ENCODE data around the gene HOTAIR.

HOTAIR gene

DNA sequence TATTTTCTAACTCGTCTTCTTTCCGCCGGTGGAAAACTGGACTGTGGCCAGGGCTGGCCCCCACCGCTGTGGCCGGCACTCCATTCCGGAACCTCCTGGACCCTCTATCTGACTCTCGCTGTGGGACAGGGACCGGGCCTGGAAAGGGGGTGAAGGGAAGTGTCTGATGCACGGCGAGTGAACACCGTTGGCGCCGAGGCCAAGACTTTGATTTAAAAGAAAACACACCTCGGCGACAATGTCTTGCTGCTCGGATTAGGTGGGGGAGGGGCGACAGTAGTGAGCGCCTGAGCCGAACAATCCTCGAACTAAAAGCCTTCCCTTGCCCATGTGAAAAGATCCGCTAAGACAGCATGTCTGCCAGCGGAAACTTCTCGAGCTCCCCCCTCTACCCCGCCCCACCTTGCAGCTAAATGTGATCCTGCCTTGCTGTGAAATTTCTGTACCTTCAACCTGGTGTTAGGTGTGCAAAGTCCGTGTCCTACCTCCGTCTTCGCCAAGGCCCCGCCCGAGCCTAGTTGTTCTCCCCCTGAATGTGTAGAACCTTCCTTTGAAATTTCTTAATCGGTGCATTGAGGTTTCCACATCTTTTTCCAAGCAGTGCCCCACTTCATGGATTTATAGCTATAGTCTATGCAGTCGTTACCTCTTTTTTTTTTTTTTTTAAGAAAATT lies 862 bp upstream of the HOTAIR start:
- DNase-seq (ENCODE audit: low spot score), result no peak

DNA sequence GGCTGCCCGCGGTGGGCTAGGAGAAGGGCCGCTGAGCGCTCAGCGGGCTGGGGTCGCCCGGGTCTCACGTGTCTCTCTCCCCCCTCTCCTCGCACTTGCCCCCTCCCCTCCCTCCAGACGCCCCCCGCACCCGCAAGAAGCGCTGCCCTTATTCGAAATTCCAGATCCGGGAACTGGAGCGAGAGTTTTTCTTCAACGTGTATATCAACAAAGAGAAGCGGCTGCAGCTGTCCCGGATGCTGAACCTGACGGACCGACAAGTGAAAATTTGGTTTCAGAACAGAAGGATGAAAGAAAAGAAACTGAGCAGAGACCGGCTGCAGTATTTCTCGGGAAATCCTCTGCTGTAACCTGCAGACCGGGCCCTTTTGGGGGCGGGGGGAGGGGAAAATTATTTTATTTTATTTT lies 314 bp upstream of the HOTAIR start:
- DNase-seq (ENCODE audit: low spot score), result no peak

DNA sequence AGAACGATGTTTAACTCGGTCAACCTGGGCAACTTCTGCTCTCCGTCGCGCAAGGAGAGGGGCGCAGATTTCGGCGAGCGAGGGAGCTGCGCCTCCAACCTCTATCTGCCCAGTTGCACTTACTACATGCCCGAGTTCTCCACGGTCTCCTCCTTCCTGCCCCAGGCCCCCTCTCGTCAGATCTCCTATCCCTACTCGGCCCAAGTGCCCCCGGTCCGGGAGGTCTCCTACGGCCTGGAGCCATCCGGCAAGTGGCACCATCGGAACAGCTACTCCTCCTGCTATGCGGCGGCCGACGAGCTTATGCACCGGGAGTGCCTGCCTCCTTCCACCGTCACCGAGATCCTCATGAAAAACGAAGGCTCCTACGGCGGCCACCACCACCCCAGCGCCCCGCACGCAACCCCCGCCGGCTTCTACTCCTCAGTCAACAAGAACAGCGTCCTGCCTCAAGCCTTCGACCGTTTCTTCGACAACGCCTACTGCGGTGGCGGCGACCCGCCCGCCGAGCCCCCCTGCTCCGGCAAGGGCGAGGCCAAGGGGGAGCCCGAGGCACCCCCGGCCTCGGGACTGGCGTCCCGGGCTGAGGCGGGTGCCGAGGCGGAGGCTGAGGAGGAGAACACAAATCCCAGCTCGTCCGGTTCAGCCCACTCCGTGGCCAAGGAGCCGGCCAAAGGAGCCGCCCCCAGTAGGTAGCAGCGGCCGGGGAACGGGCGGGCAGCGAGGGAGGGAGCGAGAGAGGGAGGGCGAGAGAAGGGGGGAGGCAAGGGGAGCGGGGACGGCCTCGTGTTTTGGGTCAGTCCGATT lies 1.3 kb downstream of the HOTAIR start:
- DNase-seq (ENCODE audit: low spot score), result no peak

DNA sequence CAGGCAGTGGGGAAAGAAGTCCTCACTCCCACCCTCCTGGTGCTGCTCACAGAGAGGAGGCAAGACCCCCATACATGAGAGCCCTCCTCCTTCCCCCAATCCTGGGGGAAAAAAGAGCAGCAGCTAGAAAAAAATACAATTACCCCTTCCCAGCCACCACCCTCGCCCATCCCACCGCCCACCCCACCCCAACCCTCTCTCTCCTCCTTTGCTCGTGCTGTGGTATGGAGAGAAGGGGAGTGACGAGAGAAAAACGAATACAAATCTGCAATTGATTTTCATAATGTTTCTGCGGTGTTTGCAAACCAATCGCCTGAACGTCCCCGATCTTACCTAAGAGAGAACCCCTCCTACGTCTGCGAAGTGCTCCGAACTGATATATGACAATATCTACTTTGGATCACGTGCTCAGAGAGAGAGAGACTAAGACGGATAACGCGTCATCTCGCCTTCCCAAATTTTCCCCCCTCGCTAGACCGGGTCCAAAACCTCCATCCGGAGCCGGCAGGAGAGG lies 2.0 kb downstream of the HOTAIR start, which contains the start of gene HOXC11:
Gene HOXC11, plus strand, starts transcription at position 405 of the 514 bp plus-strand sequence. CDS start 116 bp downstream, outside the sequence.
- DNase-seq (ENCODE audit: low spot score), result no peak

DNA sequence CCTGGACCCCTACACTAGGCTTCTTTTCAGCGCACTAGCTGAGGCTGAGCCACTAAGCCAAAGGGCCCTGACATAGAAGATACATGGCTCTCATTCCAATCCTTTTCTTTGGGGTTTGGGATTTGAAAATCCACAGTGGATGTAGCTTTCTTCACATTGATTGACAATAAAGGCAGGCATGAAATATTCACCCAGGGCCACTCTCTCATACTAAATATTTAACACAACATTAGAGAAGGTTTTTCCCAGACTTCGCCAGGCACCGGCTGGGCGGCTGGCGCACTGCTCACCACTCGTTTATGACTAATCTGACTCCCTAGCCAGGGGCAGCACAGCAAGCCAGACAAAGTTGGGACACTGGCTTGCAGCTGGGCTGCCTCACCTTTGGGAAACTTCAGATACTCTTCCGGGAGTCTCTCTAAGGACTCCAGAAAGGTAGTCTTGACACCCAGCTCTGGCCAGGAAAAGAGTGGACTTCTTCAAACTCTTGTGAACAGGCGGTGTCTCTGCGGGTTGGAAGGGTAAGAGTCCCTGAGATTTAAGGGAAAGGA lies 2.5 kb downstream of the HOTAIR start:
- no peak for DNase-seq (ENCODE audit: low spot score)

DNA sequence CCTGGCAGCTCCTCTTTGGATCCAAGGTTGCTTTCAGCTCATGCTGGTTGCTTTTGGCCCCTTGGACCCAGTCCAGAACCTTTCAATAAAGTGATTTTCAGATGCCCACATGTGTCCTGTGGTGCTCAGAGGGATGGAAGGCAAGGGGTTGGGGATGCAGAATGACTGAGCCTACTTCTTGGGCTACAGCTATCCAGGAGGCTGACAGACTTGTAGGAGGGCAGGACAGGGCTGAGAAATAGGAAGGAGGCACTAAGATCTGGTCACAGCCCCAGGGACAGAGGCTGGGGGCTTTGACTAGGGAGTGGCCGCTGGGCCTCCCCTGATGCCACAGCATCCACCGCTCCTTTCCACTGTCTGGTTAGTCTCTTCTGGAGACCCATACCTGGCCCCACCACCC lies 3.1 kb downstream of the HOTAIR start:
- DNase-seq (ENCODE audit: low spot score), result no peak

DNA sequence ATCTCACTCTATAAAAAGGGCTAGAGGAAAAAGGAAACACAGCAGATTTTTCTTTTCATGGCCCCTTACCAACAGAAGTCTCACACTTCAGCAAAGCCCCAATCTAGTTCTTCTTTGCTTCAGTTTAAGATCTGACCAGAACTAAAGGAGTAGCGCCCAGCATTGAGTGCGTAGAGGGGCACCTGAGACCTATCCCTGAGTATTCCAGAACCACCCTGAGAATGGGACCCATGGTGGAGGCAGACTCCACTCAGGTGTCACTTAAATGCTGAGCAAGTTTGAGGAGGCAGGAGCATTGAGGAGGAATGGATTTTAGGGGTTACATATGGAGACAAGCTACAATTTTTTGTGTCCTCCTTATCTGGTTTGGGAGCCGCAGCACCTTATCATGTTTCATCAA lies 3.6 kb downstream of the HOTAIR start:
- DNase-seq (ENCODE audit: low spot score), result no peak

DNA sequence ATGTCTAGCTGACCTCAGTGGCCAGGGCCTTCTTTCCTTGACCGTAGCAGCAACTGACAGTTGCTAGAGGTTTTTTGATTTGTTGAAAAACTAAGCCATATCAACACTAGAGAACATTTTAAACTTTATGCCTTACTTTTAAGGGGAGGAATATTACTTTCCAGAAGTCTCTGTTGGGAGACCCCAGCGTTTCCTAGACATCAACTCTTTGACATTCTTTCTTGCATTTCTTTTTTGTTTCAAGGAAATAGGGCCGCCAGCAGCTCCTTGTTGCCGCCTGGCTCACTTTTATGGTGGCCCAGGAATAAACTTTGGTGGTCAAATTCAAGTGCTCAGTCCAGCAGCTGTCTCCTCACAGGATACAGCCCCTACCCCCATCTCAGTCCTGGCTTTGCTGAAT lies 4.3 kb downstream of the HOTAIR start:
- no peak for DNase-seq (ENCODE audit: low spot score)

DNA sequence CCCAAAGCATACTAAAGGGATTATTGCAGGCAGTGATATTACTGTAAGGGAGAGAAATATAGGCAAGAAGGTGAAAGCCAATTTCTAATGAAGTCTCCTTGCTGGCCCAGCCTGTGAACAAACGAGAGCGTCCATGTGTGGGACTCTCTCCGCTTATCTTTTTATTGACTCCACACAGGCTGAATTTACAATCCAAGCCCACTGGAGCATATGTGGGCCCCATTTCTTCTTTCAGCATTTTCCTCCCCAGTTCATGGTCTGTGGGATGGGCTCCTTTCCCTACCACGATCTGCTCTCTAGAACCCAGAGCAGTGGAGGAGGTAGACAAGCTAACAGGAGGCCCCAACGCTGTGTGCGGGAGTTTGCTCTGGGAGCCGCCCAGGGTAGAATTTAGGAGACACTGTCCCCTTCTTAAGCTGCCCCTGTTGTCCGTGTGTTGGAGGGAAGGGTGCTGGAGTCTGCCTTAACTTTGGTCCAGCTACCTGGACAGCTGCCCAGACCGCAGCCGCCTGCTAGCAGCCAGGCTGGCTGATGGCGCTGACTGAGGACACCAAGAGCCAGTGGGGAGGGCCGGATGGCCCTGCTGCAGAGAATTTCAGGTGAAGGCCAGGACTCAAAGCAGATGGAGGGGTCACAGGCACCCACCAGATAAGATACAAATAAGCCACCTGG lies 5.0 kb downstream of the HOTAIR start:
- no peak for DNase-seq (ENCODE audit: low spot score)

DNA sequence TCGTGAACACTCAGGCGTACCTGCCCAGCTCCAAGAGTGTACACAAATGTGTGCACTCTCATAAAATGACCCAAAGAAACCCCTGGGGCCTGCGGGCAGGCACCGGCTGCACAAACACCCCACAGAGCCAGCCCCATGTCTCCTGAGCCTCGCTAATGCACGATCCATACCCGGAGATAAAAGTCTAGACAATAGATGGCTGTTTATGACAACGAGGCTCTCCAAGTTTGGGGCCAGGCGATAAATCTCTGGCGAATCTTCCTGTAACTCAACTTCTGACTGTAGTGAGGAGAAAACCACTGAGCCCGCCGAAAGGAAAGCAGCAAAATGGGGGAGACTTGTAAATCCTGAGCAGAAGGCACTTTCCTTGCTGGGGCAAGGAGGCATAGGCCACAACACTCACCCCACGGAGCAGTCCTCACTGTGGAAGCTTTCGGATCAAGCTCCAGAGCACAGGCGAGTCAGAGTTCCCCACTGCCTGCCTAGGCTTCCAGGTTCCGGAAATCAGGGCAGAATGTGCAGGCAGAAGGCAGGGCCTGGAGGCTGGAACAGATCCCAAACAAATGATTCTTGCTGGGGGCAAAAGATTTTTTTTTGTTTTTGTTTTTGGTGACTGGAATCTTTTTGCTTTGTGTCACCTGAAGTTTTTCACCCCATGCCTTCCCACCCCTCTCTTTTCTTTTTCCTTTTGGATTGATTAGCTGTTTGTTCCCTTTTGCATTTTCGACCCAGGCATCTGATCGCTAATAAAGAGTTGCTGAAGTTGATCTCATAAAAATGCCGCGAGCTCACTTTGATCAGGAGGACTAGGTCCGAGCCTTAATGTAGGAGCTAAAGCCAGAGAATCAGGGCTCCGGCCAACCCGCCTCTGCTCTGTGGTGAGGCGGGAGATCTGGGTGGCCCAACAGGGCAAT lies 6.3 kb downstream of the HOTAIR start:
- no peak for DNase-seq (ENCODE audit: low spot score)

DNA sequence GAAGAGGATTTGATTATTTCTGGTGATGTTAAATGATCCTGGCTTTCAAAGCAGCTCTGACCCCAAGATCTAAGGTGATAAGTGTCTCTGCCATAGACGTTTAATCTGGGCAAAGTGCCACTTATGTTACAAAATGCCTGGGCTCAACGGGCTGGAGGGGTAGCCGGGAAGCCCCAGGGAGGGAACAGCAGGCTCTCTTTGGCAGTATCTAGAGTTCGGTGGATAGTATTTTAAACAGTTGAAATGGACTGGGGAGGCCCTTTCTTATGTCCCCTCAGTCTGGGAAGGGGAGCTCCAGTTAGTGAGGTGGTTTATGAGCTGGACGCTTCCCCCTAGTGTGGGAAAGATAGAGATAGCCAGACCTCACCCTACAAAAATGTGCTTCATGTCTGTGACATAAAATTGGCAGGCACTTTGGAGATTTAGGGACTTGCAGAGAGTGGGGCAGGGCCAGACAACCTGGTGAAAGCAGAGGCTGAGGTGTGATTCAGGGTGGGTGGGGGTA lies 7.3 kb downstream of the HOTAIR start:
- no peak for DNase-seq (ENCODE audit: low spot score)

DNA sequence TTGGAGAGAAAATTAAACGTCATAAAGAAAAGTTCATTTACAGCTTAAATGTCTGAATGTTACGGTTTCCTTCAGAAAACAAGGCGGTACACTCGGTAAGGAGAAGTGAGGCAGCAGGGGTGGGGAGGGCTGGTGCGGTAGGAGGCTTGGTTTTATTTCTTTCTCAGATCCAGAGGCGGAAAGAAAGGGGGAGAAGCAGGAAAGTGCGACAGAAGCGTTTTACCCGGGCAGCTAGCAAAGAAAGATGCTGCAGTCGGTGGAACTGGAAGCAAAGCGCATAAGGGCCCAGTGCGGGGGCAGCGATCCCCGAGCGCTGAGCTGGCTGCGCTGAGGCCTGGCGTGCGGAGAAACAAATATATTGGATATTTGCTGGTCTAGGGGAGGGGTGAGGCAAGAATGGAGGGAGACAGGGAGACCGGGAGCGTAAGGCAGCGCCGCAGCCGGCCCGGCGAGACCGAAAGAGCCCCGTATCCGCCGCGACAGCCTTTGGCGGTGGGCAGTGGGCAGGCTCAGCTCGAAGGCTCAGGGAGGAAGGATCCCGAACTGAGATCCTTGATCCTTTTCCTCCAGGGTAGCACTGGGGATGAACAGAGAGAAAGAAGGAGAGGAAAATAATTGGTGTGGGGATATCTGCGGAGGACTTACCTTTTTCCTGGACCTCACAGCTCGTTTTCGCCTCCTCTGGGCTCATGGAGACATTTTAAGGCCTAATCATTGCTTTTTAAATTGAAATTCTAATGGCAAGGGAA lies 8.2 kb downstream of the HOTAIR start:
- DNase-seq (ENCODE audit: low spot score), result no peak

DNA sequence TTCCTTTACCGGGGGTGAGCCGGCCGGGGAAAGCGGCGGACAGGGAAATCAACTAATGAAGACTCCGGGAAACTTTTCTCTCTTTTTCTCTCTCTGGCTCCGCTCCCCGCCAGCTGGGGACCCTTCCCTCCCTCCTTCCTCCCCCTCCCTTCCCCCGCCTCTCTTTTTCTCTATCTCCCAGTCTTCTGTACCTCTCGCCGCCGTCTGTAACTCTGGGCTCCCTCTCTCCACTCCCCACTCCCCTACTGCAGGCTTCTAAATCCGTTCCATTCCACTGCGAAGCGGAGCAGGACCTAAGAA lies 8.7 kb downstream of the HOTAIR start:
- DNase-seq (ENCODE audit: low spot score), result no peak

DNA sequence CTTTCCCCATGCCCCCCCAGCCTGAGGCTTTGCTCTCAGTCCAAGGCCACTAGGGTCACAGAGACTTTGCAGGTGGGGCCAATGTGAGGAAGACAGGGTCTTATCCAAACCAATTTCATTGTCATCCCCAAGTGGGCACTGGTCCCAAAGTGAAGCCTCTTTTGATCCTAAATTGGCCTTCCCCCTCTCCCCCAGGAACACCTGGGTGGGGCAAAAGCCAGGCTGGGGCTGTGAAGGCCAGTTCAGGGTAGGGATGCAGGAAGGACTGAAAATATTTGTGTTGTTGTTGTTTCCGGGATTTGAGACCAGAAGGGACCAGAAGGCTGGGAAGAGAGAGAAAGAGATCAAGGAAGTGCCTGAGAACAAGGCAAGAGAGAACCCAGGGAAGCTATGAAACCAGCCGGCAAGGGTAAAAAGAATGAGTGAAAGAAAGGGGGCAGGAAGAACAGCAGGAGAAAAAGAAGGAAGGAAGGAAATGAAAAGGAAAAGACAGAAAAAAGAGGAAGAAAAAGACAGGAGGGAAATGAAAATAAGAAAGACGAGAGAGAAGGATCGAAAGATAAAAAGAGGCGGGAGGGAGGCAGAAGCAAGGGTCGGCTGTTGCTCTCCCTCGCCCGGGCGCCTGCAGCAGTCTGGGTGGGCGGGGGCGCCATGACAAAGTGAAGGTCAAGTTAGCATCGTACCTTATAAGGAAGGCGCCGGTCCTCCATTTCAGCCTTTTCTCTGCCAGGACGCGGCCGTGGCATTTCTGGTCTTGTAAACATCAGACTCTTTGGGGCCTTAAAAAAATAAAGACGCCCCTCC lies 9.3 kb downstream of the HOTAIR start:
- no peak for DNase-seq (ENCODE audit: low spot score)

DNA sequence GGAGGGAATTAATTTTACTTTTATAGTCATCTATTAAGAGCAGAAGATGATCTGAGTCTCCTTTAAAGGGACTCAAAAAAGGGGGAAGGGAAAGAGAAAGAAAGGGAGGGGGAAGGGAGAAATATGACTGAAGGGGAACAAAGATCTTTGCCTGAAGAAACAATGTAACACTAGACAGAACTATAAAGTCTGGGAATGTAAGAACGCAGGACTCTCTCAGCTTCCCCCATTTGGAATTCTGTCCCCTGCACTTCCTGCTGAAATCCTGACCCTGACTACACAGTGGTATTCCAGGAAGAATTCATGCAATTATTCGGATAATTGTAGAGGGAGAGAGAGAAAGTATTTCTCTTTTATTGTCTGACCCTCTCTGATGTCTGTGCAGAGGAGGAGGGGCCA lies 10.4 kb downstream of the HOTAIR start:
- no peak for DNase-seq (ENCODE audit: low spot score)

DNA sequence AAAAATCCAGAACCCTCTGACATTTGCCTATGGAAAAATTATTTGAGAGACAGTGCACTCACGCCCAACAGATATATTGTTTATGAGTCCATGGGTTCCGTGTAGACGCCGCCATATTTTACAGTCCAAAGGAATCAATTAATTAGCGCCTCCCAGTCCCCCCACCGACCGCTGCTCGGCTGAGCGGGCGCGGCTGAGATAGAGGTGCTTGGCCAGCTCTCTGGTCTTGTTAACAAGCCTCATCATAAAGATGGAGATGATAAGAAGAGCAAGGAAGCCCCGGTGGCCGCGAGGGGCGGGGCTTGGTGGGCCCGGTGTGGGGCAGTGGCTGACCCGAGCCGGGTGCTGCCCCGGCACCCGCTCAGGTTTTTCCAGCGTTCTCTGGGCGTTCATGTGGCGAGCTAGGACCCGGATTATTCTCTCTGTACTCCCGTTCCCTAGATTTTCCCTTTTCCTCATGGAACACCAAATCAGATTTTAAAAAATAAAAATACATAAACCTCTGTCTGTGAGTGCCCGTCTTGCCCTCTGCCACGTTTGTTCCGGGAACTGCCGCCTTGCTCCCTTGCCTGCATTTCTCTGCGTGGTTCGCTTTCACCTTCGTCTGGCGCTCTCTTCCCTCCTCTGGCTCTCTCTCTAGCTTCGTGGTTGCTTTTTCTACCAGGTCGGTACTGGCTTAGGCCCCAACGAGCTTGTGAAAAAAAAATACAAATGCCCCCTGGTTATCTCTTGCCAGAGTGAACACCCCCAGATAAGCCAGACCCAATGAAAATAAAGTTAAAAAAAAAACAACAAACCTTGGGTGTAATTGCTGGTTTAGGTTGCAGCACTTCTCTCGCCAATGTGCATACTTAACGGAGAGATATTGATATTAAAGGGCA lies 11.1 kb downstream of the HOTAIR start:
- DNase-seq (ENCODE audit: low spot score), result no peak

DNA sequence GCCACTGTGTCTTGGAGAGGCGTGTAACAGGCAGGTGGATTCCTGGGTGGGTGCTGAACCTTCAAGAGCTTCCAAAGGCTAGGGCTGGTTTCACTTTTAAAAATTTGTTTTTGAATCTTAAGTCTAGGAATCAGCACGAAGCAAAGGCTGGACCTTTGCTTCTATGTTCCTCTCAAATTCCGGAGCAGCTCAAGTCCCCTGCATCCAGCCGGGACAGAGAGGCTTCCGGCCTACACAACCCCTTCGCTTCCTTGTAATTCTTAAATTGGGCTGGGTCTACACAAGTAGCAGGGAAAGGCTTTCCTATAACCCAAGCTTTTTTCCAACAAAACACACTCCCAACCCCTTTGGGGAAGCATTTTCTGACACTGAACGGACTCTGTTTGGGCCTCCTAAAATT lies 11.7 kb downstream of the HOTAIR start:
- DNase-seq (ENCODE audit: low spot score), result no peak

DNA sequence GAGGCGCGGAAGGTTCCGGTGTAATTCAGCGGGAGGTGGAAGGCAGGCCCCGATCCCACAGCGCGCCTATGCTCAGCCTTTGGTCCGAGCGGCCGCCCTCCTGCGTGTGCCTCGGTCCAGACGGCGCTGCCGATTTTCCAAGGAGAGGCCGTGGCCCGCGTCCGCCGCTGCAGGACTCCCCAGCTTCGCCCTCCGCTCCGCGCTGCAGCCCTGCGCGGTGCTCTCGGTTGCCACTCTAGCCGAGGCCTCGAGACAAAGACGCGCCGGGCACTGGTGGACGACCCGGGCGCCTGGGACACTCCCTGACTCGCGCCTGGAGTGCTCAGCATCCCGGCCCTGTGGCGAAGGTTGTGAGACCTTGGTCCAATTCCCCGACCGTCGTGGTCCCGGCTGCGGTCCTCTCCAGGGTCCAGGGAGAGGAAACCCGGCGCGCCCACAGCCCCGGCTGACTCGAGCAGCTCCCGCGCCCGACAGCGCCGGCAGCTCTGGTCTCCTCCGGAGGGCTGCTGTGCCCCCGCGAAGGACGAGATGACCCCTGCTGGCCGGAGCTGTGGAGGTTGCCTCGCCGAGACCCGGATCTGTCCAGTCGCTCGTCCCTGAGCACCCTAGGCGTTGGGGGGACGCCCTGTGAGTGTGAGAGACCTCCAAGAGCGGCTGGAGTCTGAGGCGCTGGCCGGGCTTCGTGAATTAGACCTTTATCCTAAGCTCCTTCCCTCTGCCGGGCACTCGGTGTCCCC lies 13.6 kb downstream of the HOTAIR start:
- DNase-seq (ENCODE audit: low spot score), result no peak

Data from putamen (tissue), 1 donor.